ENCODE data around the gene RIC1.

- no peak for TF ChIP-seq POLR2A (IDR thresholded peaks at IDR 0.05)
- no peak for TF ChIP-seq CTCF (IDR thresholded peaks at IDR 0.05 in 4 of 5, conservative IDR thresholded peaks at IDR 0.05 in 1 of 5)
Measured at GRCh38 chr9:5670079-5670478, 41.2 kb downstream of the RIC1 start.
